Keratinocyte (primary cell): ENCODE measurements around the gene TMEM253. TPM values are rescaled to one million over a fixed set of nuclear protein-coding genes. Genes with fewer than 3 reads are reported as not detected.

Experiments used
- DNase-seq: peaks from one replicate; pipeline ENCODE4 v3.0.0-alpha.2; 2011; ENCODE audit warnings: low read depth, missing footprints, low spot score
- FAIRE-seq: peaks from 2 replicates; lab custom pipeline; 2011; peaks lifted over from hg19 to GRCh38; lab: Jason Lieb, UNC
- H2AFZ ChIP-seq: 2 replicates; pipeline ENCODE4 v1.6.0; 2012; ENCODE audit warnings: low read length, control low read depth, inconsistent platforms; ENCODE audit not compliant: control insufficient read depth
- H3K27ac ChIP-seq: 2 replicates; pipeline ENCODE4 v1.5.1; 2011; ENCODE audit warnings: low read length; ENCODE audit not compliant: control insufficient read depth, insufficient read depth
- H3K27me3 ChIP-seq: 3 replicates; pipeline ENCODE4 v1.6.0; 2011; ENCODE audit warnings: low read length; ENCODE audit not compliant: control insufficient read depth, insufficient read depth; ENCODE audit errors: extremely low read depth
- H3K36me3 ChIP-seq, 2 experiments: 2 replicates in 1 of 2; 3 replicates in 1 of 2; pipeline ENCODE4 v1.5.1; 2011; ENCODE audit warnings: low read length in 2 of 2, mild to moderate bottlenecking in 1 of 2; ENCODE audit not compliant: control insufficient read depth in 2 of 2, insufficient read depth in 2 of 2; ENCODE audit errors: extremely low read depth in 1 of 2
- H3K4me1 ChIP-seq: 3 replicates; pipeline ENCODE4 v1.5.1; 2011; ENCODE audit warnings: low read length; ENCODE audit not compliant: control insufficient read depth, insufficient read depth; ENCODE audit errors: extremely low read depth
- H3K4me2 ChIP-seq: 3 replicates; pipeline ENCODE4 v1.6.0; 2011; ENCODE audit warnings: low read depth, low read length; ENCODE audit not compliant: control insufficient read depth, insufficient read depth; ENCODE audit errors: extremely low read depth
- H3K4me3 ChIP-seq, 3 experiments: fragments of 200-600 bp in 1 of 3; sonication (generic) in 1 of 3; 2 replicates in 2 of 3; 3 replicates in 1 of 3; pipeline ENCODE4 v1.5.1; 2011 to 2016; ENCODE audit warnings: low read length in 3 of 3, mild to moderate bottlenecking in 3 of 3, control low read depth in 2 of 3, inconsistent platforms in 1 of 3, low read depth in 1 of 3, mixed read lengths in 1 of 3, mixed run types in 1 of 3, moderate library complexity in 1 of 3; ENCODE audit not compliant: control insufficient read depth in 2 of 3, insufficient read depth in 2 of 3; ENCODE audit errors: extremely low read depth in 1 of 3
- H3K79me2 ChIP-seq: 2 replicates; pipeline ENCODE4 v1.6.0; 2012; ENCODE audit warnings: low read length; ENCODE audit not compliant: control insufficient read depth, insufficient read depth
- H3K9ac ChIP-seq: 3 replicates; pipeline ENCODE4 v1.6.0; 2011; ENCODE audit warnings: low read length; ENCODE audit not compliant: control insufficient read depth, insufficient read depth; ENCODE audit errors: extremely low read depth
- H3K9me1 ChIP-seq: 3 replicates; pipeline ENCODE4 v1.6.0; 2011; ENCODE audit warnings: low read length; ENCODE audit not compliant: control insufficient read depth, insufficient read depth; ENCODE audit errors: extremely low read depth
- H3K9me3 ChIP-seq: 2 replicates; pipeline ENCODE4 v1.5.1; 2012; ENCODE audit warnings: low read depth, low read length; ENCODE audit not compliant: control insufficient read depth
- H4K20me1 ChIP-seq: 3 replicates; pipeline ENCODE4 v1.6.0; 2011; ENCODE audit warnings: low read length; ENCODE audit not compliant: control insufficient read depth, insufficient read depth; ENCODE audit errors: extremely low read depth
- CTCF ChIP-seq, 3 experiments: IDR thresholded peaks in 1 of 3; conservative IDR thresholded peaks in 1 of 3; optimal IDR thresholded peaks in 1 of 3; 2 replicates in 2 of 3; 3 replicates in 1 of 3; pipeline versions ENCODE3 to v1.5.1; 2011; ENCODE audit warnings: low read length in 3 of 3, mild to moderate bottlenecking in 3 of 3, moderate library complexity in 2 of 3, control low read depth in 1 of 3, inconsistent platforms in 1 of 3; ENCODE audit not compliant: insufficient read depth in 2 of 3; ENCODE audit errors: extremely low read depth in 1 of 3
- EZH2 ChIP-seq: IDR thresholded peaks from one replicate; pipeline ENCODE4 v1.6.1; 2012; ENCODE audit warnings: inconsistent platforms, mild to moderate bottlenecking, low read length, moderate library complexity
- dilution Hi-C: fragments of 300-500 bp; cut with MboI; formaldehyde crosslinking; loops from one replicate; pipeline ENCODE4 v1.7.0; 2020; ENCODE audit warnings: low sequenced_read_pairs; ENCODE audit not compliant: extremely low pct_ligation_motif_present
- polyA plus RNA-seq, 5 experiments: library from polyadenylated mRNA; depleted of rRNA in 3 of 5; stranded (reverse) in 3 of 5; stranded (forward) in 1 of 5; unstranded in 1 of 5; fragments of >200 nt; gene quantifications; 1 replicate in 1 of 5; 2 replicates in 3 of 5; 3 replicates in 1 of 5; pipeline versions ENCODE4 v1.2.1 to v1.2.3, GENCODE V29; 2011 to 2012; ENCODE audit warnings: missing spikeins in 2 of 5, low read depth in 1 of 5, low replicate concordance in 1 of 5

Gene TMEM253
- polyA plus RNA-seq, 1 donor (not counting 4 experiments of a cell fraction or from before 2014, with no cell fraction given): 1.1 TPM

- peak overlapping the region; percentile 20 for H3K27ac ChIP-seq
- H3K9me1 ChIP-seq: no peaks in the 10 kb centered on the region
- peak overlapping the region; percentile 77 for H2AFZ ChIP-seq
- H3K4me2 ChIP-seq: peak overlapping the region; percentile 92
- H3K36me3 ChIP-seq: peaks cover 0 to 3% of the 10 kb centered on the region in 2 experiments
- peak overlapping the region; percentile 47 to 85 (median 80) for H3K4me3 ChIP-seq
- H3K9ac ChIP-seq: peak overlapping the region; percentile 68
- H3K9me3 ChIP-seq: no peaks in the 10 kb centered on the region
- dilution Hi-C loops: no loop called here
- TF ChIP-seq CTCF (optimal IDR thresholded peaks at IDR 0.05 in 1 of 3, IDR thresholded peaks at IDR 0.05 in 1 of 3, conservative IDR thresholded peaks at IDR 0.05 in 1 of 3; ENCODE audit: extremely low read depth in 1 of 3, insufficient read depth in 2 of 3, low read length in 3 of 3): no peak
- TF ChIP-seq EZH2: no peak
- H4K20me1 ChIP-seq: no peaks in the 10 kb centered on the region
- peaks cover 17% of the 10 kb centered on the region for H3K27me3 ChIP-seq
- no peak for DNase-seq
- FAIRE-seq: no peak
- H3K79me2 ChIP-seq: no peaks in the 10 kb centered on the region
- peaks cover 18% of the 10 kb centered on the region for H3K4me1 ChIP-seq
Measured at GRCh38 chr14:21070610-21071224, 30.1 kb upstream of the TMEM253 start.

GRCh38 chr14:21071225-21072030 is 29.4 kb upstream of the TMEM253 start:
- dilution Hi-C loops: no loop called here
- Histone ChIP-seq H3K9me3 (no peaks in the 10 kb centered on the region), H2AFZ (peak overlapping the region; percentile 77), H3K27ac (peak overlapping the region; percentile 20), H3K36me3 (peaks cover 1 to 8% of the 10 kb centered on the region in 2 experiments), H3K4me2 (peak overlapping the region; percentile 92), H3K27me3 (peaks cover 17% of the 10 kb centered on the region), H3K9ac (peak overlapping the region; percentile 68), H3K4me3 (peak overlapping the region; percentile 47 to 85 (median 80)), H3K79me2 (no peaks in the 10 kb centered on the region), H3K4me1 (peaks cover 18% of the 10 kb centered on the region), H3K9me1 (no peaks in the 10 kb centered on the region), H4K20me1 (no peaks in the 10 kb centered on the region)
- TF ChIP-seq CTCF (optimal IDR thresholded peaks at IDR 0.05 in 1 of 3, IDR thresholded peaks at IDR 0.05 in 1 of 3, conservative IDR thresholded peaks at IDR 0.05 in 1 of 3; ENCODE audit: extremely low read depth in 1 of 3, insufficient read depth in 2 of 3, low read length in 3 of 3) (no peak), EZH2 (no peak)
- FAIRE-seq (no peak), DNase-seq (no peak)
